Panc1 (cell line): ENCODE results near the gene DHRS13. TPM values are rescaled to one million over a fixed set of nuclear protein-coding genes. Genes with fewer than 3 reads are reported as not detected.

ENCODE experiments used
- ATAC-seq: fragments of 200-7000 bp; cut with Tn5 transposase; 2 replicates; pipeline ENCODE4 v1.9.1; 2020; ENCODE audit warnings: mild to moderate bottlenecking, moderate library complexity
- BruUV-seq: library from RNA; stranded (reverse); fragments of 400-500 nt; replicated peaks from 2 replicates; lab custom pipeline; 2021; lab: Mats Ljungman, UMichigan
- CTCF ChIA-PET: fragments of 300-600 bp; sonication (Branson Sonifier 250); formaldehyde crosslinking; loops from one replicate; lab custom pipeline; 2022; ENCODE audit warnings: antibody characterized with exemption; lab: Charles Lee
- POLR2A ChIA-PET: fragments of 300-600 bp; sonication (Branson Sonifier 250); formaldehyde crosslinking; loops from one replicate; lab custom pipeline; 2022; ENCODE audit warnings: antibody characterized with exemption; lab: Charles Lee
- DNase-seq: peaks from one replicate; pipeline ENCODE4 v3.0.0-alpha.2; 2010; ENCODE audit warnings: low read depth, low spot score
- H3K27ac ChIP-seq: 2 replicates; pipeline ENCODE4 v1.5.1; 2011; ENCODE audit warnings: mild to moderate bottlenecking, low read length, inconsistent platforms
- H3K27me3 ChIP-seq: fragments of 200-500 bp; sonication (Bioruptor generic); 2 replicates; pipeline ENCODE4 v1.6.0; 2014; ENCODE audit warnings: low read length, inconsistent platforms; ENCODE audit not compliant: control insufficient read depth, insufficient read depth
- H3K36me3 ChIP-seq: fragments of 200-500 bp; sonication (Bioruptor generic); 2 replicates; pipeline ENCODE4 v1.5.1; 2014; ENCODE audit warnings: inconsistent platforms, mild to moderate bottlenecking, low read length, moderate library complexity; ENCODE audit not compliant: control insufficient read depth, insufficient read depth
- H3K4me1 ChIP-seq: 2 replicates; pipeline ENCODE4 v1.5.1; 2011; ENCODE audit warnings: inconsistent platforms, mild to moderate bottlenecking, low read length, moderate library complexity; ENCODE audit not compliant: control insufficient read depth, insufficient read depth
- H3K4me3 ChIP-seq, 2 experiments: 2 replicates each; pipeline ENCODE4 v1.5.1; 2011 to 2012; ENCODE audit warnings: low read depth in 2 of 2, low read length in 2 of 2, mild to moderate bottlenecking in 2 of 2, inconsistent platforms in 1 of 2, moderate library complexity in 1 of 2
- H3K9me3 ChIP-seq: fragments of 200-500 bp; sonication (Bioruptor generic); 2 replicates; pipeline ENCODE4 v1.5.1; 2014; ENCODE audit warnings: low read depth, mild to moderate bottlenecking, inconsistent platforms, low read length, moderate library complexity; ENCODE audit not compliant: control insufficient read depth, insufficient read depth
- POLR2AphosphoS5 ChIP-seq: IDR thresholded peaks from 2 replicates; pipeline ENCODE4 v1.6.1; 2012; ENCODE audit warnings: mild to moderate bottlenecking, low read depth, low read length, moderate library complexity
- SIN3A ChIP-seq: IDR thresholded peaks from 2 replicates; pipeline ENCODE4 v1.6.1; 2012; ENCODE audit warnings: low read depth, mild to moderate bottlenecking, low read length, moderate library complexity, borderline replicate concordance; ENCODE audit not compliant: insufficient read depth
- TCF7L2 ChIP-seq: IDR thresholded peaks from 2 replicates; pipeline ENCODE4 v1.6.1; 2011; ENCODE audit warnings: mild to moderate bottlenecking, low read depth, low read length, inconsistent platforms
- in situ Hi-C: cut with HindIII; loops from 2 replicates; pipeline ENCODE4 v1.10.0; 2016; ENCODE audit warnings: low sequenced_read_pairs, low pct_unique_long_range_greater_than_20kb
- intact Hi-C: fragments of 100-400 bp; cut with micrococcal nuclease; formaldehyde crosslinking; loops from one replicate; pipeline ENCODE4 v1.10.0; 2022; ENCODE audit not compliant: unreplicated experiment
- total RNA-seq: library from RNA; stranded (reverse); gene quantifications from one replicate; pipeline ENCODE4 v1.2.1, GENCODE V29; 2021; ENCODE audit not compliant: unreplicated experiment
- TF ChIP-seq, protein P1 (sequence below): fragments of 450-650 bp; IDR thresholded peaks from 2 replicates; pipeline ENCODE4 v1.5.1; 2017; ENCODE audit warnings: mild to moderate bottlenecking
- TF ChIP-seq, protein P2 (sequence below), 2 experiments: IDR thresholded peaks; 2 replicates each; pipeline ENCODE4 v1.6.1; 2011 to 2012; ENCODE audit warnings: low read depth in 2 of 2, control low read depth in 1 of 2, low read length in 1 of 2, mild to moderate bottlenecking in 1 of 2, moderate library complexity in 1 of 2; ENCODE audit not compliant: insufficient read depth in 1 of 2

The DHRS13 gene
- total RNA-seq, 1 experiment from 2014 or later: 5.2 TPM

DNA sequence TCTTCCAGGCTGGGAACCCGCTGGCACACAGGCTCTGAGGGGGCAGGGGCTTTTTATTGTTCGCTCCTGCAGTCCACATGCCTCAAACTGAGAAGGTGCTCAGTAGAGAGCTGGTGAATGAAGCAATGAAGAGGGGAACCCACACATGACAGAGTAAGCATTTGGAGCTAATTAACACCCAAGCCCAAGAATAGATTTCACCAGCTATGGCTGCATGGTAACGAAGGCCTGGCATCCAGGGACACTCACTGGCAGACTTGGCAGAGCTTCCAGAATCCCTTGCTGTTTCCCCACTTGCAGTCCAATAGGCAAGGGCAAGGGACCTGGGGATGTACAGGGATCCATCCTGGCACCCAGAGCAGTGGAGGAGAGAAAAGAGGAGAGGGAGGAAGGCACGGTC lies 17.5 kb downstream of the DHRS13 start:
- ATAC-seq: no peak
- ChIA-PET POLR2A (no interaction called here), CTCF (interaction anchor here (0.6 kb wide), 1 partner anchor 122 kb away, joined by 3 read pairs; no protein-coding TSS in a partner anchor)
- no peaks in the 10 kb centered on the region for H3K9me3 ChIP-seq
- H3K4me3 ChIP-seq: no peak overlapping the region
- DNase-seq: no peak
- no TSS peak for BruUV-seq
- no peaks in the 10 kb centered on the region for H3K36me3 ChIP-seq
- no peak overlapping the region for H3K27ac ChIP-seq
- H3K27me3 ChIP-seq: no peaks in the 10 kb centered on the region
- H3K4me1 ChIP-seq: no peaks in the 10 kb centered on the region
- TF ChIP-seq POLR2AphosphoS5 (no peak), SIN3A (no peak), TCF7L2 (no peak)
- TF ChIP-seq, protein P1, sequence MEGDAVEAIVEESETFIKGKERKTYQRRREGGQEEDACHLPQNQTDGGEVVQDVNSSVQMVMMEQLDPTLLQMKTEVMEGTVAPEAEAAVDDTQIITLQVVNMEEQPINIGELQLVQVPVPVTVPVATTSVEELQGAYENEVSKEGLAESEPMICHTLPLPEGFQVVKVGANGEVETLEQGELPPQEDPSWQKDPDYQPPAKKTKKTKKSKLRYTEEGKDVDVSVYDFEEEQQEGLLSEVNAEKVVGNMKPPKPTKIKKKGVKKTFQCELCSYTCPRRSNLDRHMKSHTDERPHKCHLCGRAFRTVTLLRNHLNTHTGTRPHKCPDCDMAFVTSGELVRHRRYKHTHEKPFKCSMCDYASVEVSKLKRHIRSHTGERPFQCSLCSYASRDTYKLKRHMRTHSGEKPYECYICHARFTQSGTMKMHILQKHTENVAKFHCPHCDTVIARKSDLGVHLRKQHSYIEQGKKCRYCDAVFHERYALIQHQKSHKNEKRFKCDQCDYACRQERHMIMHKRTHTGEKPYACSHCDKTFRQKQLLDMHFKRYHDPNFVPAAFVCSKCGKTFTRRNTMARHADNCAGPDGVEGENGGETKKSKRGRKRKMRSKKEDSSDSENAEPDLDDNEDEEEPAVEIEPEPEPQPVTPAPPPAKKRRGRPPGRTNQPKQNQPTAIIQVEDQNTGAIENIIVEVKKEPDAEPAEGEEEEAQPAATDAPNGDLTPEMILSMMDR: no peak
- TF ChIP-seq, protein P2, sequence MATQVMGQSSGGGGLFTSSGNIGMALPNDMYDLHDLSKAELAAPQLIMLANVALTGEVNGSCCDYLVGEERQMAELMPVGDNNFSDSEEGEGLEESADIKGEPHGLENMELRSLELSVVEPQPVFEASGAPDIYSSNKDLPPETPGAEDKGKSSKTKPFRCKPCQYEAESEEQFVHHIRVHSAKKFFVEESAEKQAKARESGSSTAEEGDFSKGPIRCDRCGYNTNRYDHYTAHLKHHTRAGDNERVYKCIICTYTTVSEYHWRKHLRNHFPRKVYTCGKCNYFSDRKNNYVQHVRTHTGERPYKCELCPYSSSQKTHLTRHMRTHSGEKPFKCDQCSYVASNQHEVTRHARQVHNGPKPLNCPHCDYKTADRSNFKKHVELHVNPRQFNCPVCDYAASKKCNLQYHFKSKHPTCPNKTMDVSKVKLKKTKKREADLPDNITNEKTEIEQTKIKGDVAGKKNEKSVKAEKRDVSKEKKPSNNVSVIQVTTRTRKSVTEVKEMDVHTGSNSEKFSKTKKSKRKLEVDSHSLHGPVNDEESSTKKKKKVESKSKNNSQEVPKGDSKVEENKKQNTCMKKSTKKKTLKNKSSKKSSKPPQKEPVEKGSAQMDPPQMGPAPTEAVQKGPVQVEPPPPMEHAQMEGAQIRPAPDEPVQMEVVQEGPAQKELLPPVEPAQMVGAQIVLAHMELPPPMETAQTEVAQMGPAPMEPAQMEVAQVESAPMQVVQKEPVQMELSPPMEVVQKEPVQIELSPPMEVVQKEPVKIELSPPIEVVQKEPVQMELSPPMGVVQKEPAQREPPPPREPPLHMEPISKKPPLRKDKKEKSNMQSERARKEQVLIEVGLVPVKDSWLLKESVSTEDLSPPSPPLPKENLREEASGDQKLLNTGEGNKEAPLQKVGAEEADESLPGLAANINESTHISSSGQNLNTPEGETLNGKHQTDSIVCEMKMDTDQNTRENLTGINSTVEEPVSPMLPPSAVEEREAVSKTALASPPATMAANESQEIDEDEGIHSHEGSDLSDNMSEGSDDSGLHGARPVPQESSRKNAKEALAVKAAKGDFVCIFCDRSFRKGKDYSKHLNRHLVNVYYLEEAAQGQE (IDR thresholded peaks at IDR 0.05; ENCODE audit: insufficient read depth in 1 of 2, low read depth in 2 of 2, low read length in 1 of 2): no peak
- in situ Hi-C loops: no loop called here
- intact Hi-C loops: no loop called here

DNA sequence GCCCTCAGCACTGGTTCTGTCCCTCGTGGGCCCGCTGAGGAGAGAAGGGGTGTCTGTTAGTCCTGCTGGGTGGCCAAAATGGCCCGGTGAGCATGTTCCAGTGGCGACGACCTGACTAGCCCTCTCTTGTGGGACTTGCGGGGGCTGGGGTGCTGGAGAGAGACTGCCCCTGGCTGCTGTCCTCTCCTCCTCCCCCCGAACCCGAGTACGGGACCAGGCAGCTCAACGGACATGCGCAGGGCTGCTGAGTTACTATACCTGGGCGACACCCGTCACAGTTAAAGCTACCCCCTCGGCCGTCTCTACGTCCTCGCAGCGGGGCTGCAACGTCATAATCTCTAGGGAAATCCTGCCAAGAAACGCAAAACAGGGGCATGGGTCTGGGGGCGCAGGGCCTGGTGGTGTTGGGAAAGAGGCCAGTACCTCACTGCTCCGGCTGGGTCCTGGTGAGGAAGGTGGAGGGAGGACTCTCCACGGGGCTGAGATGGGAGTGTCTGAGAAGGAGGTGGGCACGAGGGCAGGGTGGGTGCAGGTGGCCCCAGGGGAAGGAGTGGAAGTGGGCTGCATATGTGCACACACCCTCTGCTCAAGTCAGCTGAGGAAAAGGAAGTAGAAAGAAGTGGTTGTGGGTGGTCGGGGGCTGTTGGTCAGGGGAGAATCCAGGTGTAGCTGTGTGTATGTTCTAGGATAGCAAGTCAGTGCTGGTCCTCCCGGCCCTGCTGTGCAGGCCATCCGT lies 18.7 kb downstream of the DHRS13 start:
- no peak for ATAC-seq

More for the DNA sequence above, 18.7 kb downstream of the DHRS13 start:
- intact Hi-C loops: no loop called here
- CTCF ChIA-PET: no interaction called here
- POLR2A ChIA-PET: no interaction called here
- Histone ChIP-seq H3K27ac (no peak overlapping the region), H3K27me3 (no peaks in the 10 kb centered on the region), H3K9me3 (no peaks in the 10 kb centered on the region), H3K4me1 (no peaks in the 10 kb centered on the region), H3K4me3 (no peak overlapping the region), H3K36me3 (no peaks in the 10 kb centered on the region)
- no peak for DNase-seq
- TF ChIP-seq, protein P2 (IDR thresholded peaks at IDR 0.05; ENCODE audit: insufficient read depth in 1 of 2, low read depth in 2 of 2, low read length in 1 of 2): no peak
- TF ChIP-seq, protein P1: no peak
- TF ChIP-seq TCF7L2 (no peak), SIN3A (no peak), POLR2AphosphoS5 (no peak)
- in situ Hi-C loops: no loop called here
- BruUV-seq: no TSS peak
